Karpas-422 (cell line): Measurements from ENCODE around the gene STXBP4. TPM values are rescaled to one million over a fixed set of nuclear protein-coding genes. Genes with fewer than 3 reads are reported as not detected.

Experiments
- DNase-seq: peaks from one replicate; pipeline ENCODE4 v3.0.0-alpha.2; 2015
- H2AFZ ChIP-seq: fragments of 200-600 bp; sonication (generic); 2 replicates; pipeline ENCODE4 v1.6.1; 2014; ENCODE audit warnings: antibody characterized with exemption, low read length, mixed read lengths
- H3K27ac ChIP-seq: fragments of 200-600 bp; sonication (generic); 2 replicates; pipeline ENCODE4 v1.5.1; 2014; ENCODE audit warnings: mild to moderate bottlenecking, low read length, moderate library complexity
- H3K27me3 ChIP-seq: fragments of 200-600 bp; sonication (generic); 2 replicates; pipeline ENCODE4 v1.6.1; 2014; ENCODE audit warnings: low read length, mixed read lengths
- H3K36me3 ChIP-seq: fragments of 200-600 bp; sonication (generic); 2 replicates; pipeline ENCODE4 v1.6.1; 2014; ENCODE audit warnings: low read length, mixed read lengths; ENCODE audit not compliant: insufficient read depth
- H3K4me1 ChIP-seq: fragments of 200-600 bp; sonication (generic); 2 replicates; pipeline ENCODE4 v1.6.1; 2014; ENCODE audit warnings: mild to moderate bottlenecking, low read length, mixed read lengths
- H3K4me2 ChIP-seq: fragments of 200-600 bp; sonication (generic); 2 replicates; pipeline ENCODE4 v1.6.1; 2014; ENCODE audit warnings: low read length, low read depth, mild to moderate bottlenecking; ENCODE audit not compliant: poor library complexity, severe bottlenecking
- H3K4me3 ChIP-seq: fragments of 200-600 bp; sonication (generic); 2 replicates; pipeline ENCODE4 v1.5.1; 2014; ENCODE audit warnings: mild to moderate bottlenecking, antibody characterized with exemption, low read length, mixed read lengths
- H3K79me2 ChIP-seq: fragments of 200-600 bp; sonication (generic); 2 replicates; pipeline ENCODE4 v1.6.1; 2014; ENCODE audit warnings: mild to moderate bottlenecking, low read length, mixed read lengths
- H3K9ac ChIP-seq: fragments of 200-600 bp; sonication (generic); 2 replicates; pipeline ENCODE4 v1.6.0; 2014; ENCODE audit warnings: low read length
- H3K9me2 ChIP-seq: fragments of 200-600 bp; sonication (generic), shearing (Covaris generic); replicated peaks from 2 replicates; pipeline ENCODE4 v1.6.0; 2014; ENCODE audit warnings: mild to moderate bottlenecking, low read length, moderate library complexity; ENCODE audit not compliant: insufficient read depth
- H3K9me3 ChIP-seq: fragments of 300-700, 200-600 bp; sonication (generic); 2 replicates; pipeline ENCODE4 v1.6.1; 2014; ENCODE audit warnings: low read length, mixed read lengths
- H4K20me1 ChIP-seq: fragments of 200-600 bp; sonication (generic); 2 replicates; pipeline ENCODE4 v1.6.1; 2014; ENCODE audit warnings: mild to moderate bottlenecking, antibody characterized with exemption, low read length, low read depth; ENCODE audit not compliant: insufficient read depth
- total RNA-seq: library from RNA; depleted of rRNA; stranded (reverse); fragments of >200 nt; shearing (Covaris generic); gene quantifications from 2 replicates; pipeline ENCODE4 v1.2.3, GENCODE V29; 2014; ENCODE audit warnings: low replicate concordance

STXBP4 gene
- total RNA-seq, 1 experiment from 2014 or later = 6.6 TPM

DNA sequence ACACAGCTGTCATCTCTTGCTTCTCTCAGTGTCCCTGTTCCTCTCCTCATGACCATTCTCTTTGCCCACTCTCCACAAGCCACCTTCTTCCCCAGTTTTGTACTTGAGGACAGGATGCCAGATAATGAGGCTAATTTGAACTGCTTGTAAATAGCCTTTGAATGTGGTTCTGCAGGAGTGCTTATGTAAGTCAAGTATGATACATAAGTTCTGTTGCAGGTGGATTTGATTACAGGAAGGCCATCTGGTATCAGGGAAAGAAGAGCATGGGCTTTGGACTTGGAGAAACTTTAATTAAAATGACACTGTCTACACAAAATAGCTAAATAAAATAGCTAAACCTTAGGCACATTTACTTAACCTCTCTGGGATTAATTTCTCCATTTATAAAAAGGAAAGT is 176.0 kb downstream of the STXBP4 start:
- H3K4me2 ChIP-seq = no peak overlapping the region
- H3K9me3 ChIP-seq = no peaks in the 10 kb centered on the region
- H3K4me3 ChIP-seq = no peak overlapping the region
- H3K9me2 ChIP-seq = no peaks in the 10 kb centered on the region
- H3K9ac ChIP-seq = no peak overlapping the region
- no peaks in the 10 kb centered on the region for H3K79me2 ChIP-seq
- no peaks in the 10 kb centered on the region for H4K20me1 ChIP-seq
- H2AFZ ChIP-seq = no peak overlapping the region
- DNase-seq = no peak
- H3K27me3 ChIP-seq = no peaks in the 10 kb centered on the region
- no peaks in the 10 kb centered on the region for H3K36me3 ChIP-seq
- H3K27ac ChIP-seq = no peak overlapping the region
- H3K4me1 ChIP-seq = no peaks in the 10 kb centered on the region

DNA sequence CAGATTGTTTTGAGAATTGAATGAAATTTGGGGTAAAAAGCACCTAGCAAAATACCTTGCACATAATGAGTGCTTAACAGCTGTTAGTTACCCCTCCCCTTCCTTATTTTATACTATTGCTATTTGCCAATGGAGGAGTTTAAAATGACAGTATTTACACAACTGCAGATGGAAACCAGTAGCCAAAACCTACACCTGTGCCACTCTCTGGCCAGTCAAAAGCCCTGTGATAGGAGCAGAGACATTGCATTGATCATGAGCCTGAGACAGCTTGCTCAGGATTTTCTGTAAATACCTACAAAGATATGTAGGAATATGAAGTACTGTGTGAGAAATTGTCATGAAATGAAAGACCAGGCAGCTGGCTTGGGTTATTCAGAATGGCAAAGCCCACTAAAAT is 180.9 kb downstream of the STXBP4 start:
- no peaks in the 10 kb centered on the region for H3K27me3 ChIP-seq
- H3K9me2 ChIP-seq = no peaks in the 10 kb centered on the region
- DNase-seq = no peak
- H4K20me1 ChIP-seq = no peaks in the 10 kb centered on the region
- no peak overlapping the region for H3K27ac ChIP-seq
- H3K4me3 ChIP-seq = no peak overlapping the region
- H3K4me2 ChIP-seq = no peak overlapping the region
- H3K79me2 ChIP-seq = no peaks in the 10 kb centered on the region
- no peak overlapping the region for H2AFZ ChIP-seq
- no peaks in the 10 kb centered on the region for H3K36me3 ChIP-seq
- H3K9ac ChIP-seq = no peak overlapping the region
- no peaks in the 10 kb centered on the region for H3K4me1 ChIP-seq
- no peaks in the 10 kb centered on the region for H3K9me3 ChIP-seq

GRCh38 chr17:55152236-55152635 is 183.7 kb downstream of the STXBP4 start:
- no peaks in the 10 kb centered on the region for H3K79me2 ChIP-seq
- no peaks in the 10 kb centered on the region for H3K27me3 ChIP-seq
- H3K27ac ChIP-seq = no peak overlapping the region
- DNase-seq = no peak
- no peaks in the 10 kb centered on the region for H3K9me3 ChIP-seq
- no peaks in the 10 kb centered on the region for H4K20me1 ChIP-seq
- no peaks in the 10 kb centered on the region for H3K9me2 ChIP-seq
- H3K4me1 ChIP-seq = no peaks in the 10 kb centered on the region
- no peak overlapping the region for H2AFZ ChIP-seq
- no peaks in the 10 kb centered on the region for H3K36me3 ChIP-seq
- no peak overlapping the region for H3K4me3 ChIP-seq
- H3K9ac ChIP-seq = no peak overlapping the region
- H3K4me2 ChIP-seq = no peak overlapping the region

GRCh38 chr17:55154101-55154500 is 185.5 kb downstream of the STXBP4 start:
- H3K4me2 ChIP-seq = no peak overlapping the region
- no peaks in the 10 kb centered on the region for H3K79me2 ChIP-seq
- no peaks in the 10 kb centered on the region for H3K4me1 ChIP-seq
- no peaks in the 10 kb centered on the region for H3K36me3 ChIP-seq
- no peak for DNase-seq
- H3K27me3 ChIP-seq = no peaks in the 10 kb centered on the region
- no peaks in the 10 kb centered on the region for H4K20me1 ChIP-seq
- H2AFZ ChIP-seq = no peak overlapping the region
- no peak overlapping the region for H3K4me3 ChIP-seq
- H3K27ac ChIP-seq = no peak overlapping the region
- no peak overlapping the region for H3K9ac ChIP-seq
- no peaks in the 10 kb centered on the region for H3K9me2 ChIP-seq
- H3K9me3 ChIP-seq = no peaks in the 10 kb centered on the region

DNA sequence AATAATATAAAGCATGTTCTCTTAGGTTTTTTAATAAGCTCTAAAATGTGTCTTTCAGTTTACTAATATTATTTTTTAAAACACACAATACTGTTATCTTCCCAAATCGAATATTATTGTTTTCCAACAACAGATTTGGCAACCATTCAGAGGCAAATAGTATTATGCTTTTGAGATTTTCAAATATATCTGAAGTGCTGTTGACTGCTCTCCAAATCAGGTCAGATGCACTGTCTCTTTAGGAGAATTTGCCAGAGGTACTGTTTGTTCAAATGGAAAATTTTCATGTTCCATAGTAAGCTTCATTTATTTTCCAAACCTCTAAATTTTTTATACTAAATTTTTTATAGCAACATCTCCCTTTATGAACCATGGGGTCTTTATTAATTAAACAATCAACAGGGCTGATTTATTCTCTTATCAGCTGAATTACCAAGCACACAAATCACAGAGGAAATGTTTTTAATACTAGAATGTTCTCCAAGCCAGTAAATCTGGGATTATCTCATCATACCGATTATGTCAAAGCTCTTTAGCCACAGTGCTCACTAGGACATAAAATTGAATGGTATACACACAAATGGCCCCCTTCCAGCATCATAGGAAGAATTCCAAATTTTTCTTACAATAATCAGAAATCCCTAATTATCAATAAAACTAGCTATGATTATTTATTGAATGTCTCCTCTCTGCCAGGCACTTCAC is 187.4 kb downstream of the STXBP4 start:
- Histone ChIP-seq H2AFZ (no peak overlapping the region), H4K20me1 (no peaks in the 10 kb centered on the region), H3K79me2 (no peaks in the 10 kb centered on the region), H3K9me3 (no peaks in the 10 kb centered on the region), H3K4me1 (no peaks in the 10 kb centered on the region), H3K36me3 (no peaks in the 10 kb centered on the region), H3K27ac (no peak overlapping the region), H3K9me2 (no peaks in the 10 kb centered on the region), H3K4me2 (no peak overlapping the region), H3K4me3 (no peak overlapping the region), H3K9ac (no peak overlapping the region), H3K27me3 (no peaks in the 10 kb centered on the region)
- DNase-seq = no peak

DNA sequence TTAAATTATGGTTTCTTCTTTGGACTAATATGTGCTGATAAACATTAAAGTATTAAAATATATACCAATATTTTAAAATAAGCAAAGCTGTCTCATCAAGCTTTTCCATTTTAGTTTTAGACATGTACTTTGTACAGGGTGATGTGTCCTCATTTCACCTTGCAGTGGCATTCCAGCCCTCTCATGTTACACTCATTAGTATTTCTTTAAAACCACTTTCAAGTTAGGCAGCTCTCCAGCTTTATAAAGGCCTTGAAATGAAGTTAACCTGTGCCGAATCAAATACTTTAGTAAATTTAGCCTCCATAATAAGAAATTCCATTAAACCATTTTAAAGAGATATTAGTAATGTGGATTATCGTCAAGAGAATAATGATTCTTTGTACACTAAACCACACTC is 188.6 kb downstream of the STXBP4 start:
- H3K9me2 ChIP-seq = no peaks in the 10 kb centered on the region
- no peak for DNase-seq
- no peaks in the 10 kb centered on the region for H3K4me1 ChIP-seq
- no peaks in the 10 kb centered on the region for H3K9me3 ChIP-seq
- no peak overlapping the region for H3K4me2 ChIP-seq
- no peak overlapping the region for H3K4me3 ChIP-seq
- H3K27me3 ChIP-seq = no peaks in the 10 kb centered on the region
- H3K9ac ChIP-seq = no peak overlapping the region
- H3K79me2 ChIP-seq = no peaks in the 10 kb centered on the region
- H4K20me1 ChIP-seq = no peaks in the 10 kb centered on the region
- no peak overlapping the region for H2AFZ ChIP-seq
- H3K36me3 ChIP-seq = no peaks in the 10 kb centered on the region
- H3K27ac ChIP-seq = no peak overlapping the region

- no peak for DNase-seq
- Histone ChIP-seq H4K20me1 (no peaks in the 10 kb centered on the region), H3K4me2 (no peak overlapping the region), H3K9me2 (no peaks in the 10 kb centered on the region), H3K4me1 (no peaks in the 10 kb centered on the region; the same call in 1 of the 2 replicates), H3K27ac (no peak overlapping the region), H3K9me3 (no peaks in the 10 kb centered on the region), H3K4me3 (no peak overlapping the region), H3K36me3 (no peaks in the 10 kb centered on the region), H3K9ac (no peak overlapping the region), H3K79me2 (no peaks in the 10 kb centered on the region), H3K27me3 (no peaks in the 10 kb centered on the region), H2AFZ (no peak overlapping the region)
Observed at GRCh38 chr17:55158439-55158838, 189.9 kb downstream of the STXBP4 start.

GRCh38 chr17:55159251-55159650 is 190.7 kb downstream of the STXBP4 start:
- Histone ChIP-seq H3K9ac (no peak overlapping the region), H3K79me2 (no peaks in the 10 kb centered on the region), H3K36me3 (no peaks in the 10 kb centered on the region), H3K4me1 (no peaks in the 10 kb centered on the region; the same call in 1 of the 2 replicates), H2AFZ (no peak overlapping the region), H3K4me3 (no peak overlapping the region), H3K27ac (no peak overlapping the region), H4K20me1 (no peaks in the 10 kb centered on the region), H3K9me3 (no peaks in the 10 kb centered on the region), H3K4me2 (no peak overlapping the region), H3K27me3 (no peaks in the 10 kb centered on the region), H3K9me2 (no peaks in the 10 kb centered on the region)
- DNase-seq = no peak
